RCC 7860 (cell line): Measurements from ENCODE around the gene DNAJC8.
A peak's percentile ranks its signal among the peaks of the same experiment; 100 is the strongest.

ENCODE experiments used
- DNase-seq: peaks from one replicate; pipeline ENCODE4 v3.0.0-alpha.2; 2015; ENCODE audit warnings: low spot score
- FAIRE-seq: peaks from 2 replicates; lab custom pipeline; 2012; peaks lifted over from hg19 to GRCh38; lab: Jason Lieb, UNC

Gene DNAJC8, protein sequence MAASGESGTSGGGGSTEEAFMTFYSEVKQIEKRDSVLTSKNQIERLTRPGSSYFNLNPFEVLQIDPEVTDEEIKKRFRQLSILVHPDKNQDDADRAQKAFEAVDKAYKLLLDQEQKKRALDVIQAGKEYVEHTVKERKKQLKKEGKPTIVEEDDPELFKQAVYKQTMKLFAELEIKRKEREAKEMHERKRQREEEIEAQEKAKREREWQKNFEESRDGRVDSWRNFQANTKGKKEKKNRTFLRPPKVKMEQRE

DNA sequence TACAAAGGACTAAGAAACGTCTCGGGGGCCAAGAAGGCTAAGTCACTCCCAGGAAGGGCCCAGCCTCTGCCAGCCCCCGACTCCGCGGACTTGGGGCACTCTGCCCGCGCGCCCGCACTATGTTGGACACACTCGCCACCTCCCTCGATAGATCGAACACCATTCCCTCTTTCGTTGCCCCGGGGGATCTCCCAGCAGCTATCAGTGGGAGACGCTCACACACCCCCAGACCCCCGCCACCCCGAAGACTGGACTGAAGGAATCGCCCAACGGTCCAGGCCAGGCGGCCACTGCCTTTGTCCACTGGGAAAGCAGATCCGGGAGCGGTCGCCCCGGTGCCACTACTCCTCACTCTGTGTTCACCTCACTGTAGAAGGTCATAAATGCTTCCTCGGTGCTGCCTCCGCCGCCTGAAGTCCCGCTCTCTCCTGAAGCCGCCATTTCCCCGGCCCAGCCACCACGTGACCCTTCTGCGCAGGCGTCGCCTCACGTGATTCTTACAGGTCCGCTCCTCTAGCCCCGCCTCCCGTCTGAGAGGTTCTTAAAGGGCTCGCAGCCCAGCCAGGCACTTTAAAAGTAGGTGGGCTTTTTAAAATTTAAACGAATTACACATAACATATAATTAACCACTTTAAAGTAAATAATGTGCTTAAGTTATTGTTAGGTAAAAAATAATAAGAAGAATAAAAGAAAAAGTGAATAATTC lies at the start of gene DNAJC8:
Gene DNAJC8 (minus strand): TSS at position 472 of the 706 bp plus-strand sequence. CDS start 31 bp downstream, at position 441.
- peak; percentile 73 for DNase-seq
- peak; percentile 77 for FAIRE-seq

DNA sequence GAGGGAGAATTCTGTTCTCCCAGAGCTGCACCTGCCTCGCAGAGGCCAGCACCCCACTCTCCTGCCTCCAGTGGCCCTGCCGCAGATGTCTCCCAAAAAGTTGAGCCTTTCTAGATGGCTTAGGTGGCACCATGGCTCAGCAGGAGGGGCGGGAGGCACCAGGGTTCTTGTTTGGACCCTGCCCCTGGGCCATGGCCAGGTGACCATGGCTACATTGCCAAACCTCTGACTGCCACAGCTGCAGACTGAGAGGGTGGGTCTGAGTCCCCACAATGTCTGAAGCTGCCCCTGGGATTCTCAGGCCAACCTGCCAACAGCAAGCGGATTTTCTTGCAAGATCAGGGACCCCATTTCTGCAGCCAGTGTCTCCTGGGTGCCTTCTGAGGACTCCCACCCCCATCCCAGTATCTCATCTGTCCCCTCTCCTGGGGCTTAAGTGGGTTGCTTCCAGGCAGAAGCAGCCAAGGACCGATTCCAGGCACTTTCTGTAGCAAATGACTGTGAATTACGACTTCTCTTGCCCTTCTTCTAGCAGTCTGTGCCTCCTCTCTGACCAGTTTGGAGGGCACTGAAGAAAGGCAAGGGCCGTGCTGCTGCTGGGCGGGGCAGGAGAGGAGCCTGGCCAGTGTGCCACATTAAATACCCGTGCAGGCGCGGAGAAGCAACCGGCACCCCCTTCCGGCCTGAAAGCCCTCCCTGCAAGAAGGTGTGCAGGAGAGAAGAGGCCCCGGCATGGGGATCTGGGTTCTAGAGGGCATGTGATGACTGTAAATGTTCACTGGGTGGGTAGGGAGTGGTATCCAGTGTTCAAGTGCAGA lies 49.0 kb upstream of the DNAJC8 start:
- DNase-seq (no peak), FAIRE-seq (no peak)

DNA sequence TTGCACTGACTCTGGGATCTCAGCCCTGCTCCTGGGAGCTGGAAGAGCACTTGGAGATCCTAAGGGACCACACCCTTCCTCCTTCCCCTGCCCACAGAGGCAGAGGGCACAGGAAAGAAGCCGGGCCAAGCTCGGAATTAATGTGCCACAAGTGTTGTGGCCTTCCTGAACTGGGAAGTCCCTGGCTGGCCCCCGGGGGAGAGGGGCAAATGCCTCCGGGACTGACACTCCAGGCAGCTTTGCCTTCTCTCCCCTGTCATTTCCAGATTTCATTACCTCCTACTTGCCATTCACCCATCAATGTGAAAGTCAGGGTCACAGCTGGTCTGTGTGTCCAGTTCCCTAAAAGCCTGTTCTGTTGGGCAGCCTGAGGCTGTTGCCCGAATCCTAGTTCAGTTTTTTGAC lies 48.1 kb upstream of the DNAJC8 start:
- DNase-seq, result no peak
- FAIRE-seq, result no peak

DNA sequence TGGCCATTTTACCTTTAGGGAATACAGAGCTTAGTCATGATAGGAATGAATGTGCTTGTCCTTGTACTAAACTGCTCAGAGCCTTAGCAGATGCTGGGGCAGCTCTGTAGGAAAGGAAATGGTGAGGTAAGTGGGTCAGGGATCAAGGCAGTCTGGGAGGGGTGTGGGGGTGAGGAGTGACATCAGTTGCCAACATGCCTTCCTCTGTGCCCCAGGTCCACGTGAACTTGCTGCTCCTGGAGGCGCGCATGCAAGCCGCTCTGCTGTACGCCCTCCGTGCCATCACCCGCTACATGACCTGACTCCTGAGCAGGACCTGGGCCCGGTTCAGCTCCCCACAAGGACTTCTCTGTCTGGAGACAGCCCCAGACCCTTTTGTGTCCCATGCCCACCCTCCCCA lies 47.7 kb upstream of the DNAJC8 start:
- FAIRE-seq, result no peak
- no peak for DNase-seq

DNA sequence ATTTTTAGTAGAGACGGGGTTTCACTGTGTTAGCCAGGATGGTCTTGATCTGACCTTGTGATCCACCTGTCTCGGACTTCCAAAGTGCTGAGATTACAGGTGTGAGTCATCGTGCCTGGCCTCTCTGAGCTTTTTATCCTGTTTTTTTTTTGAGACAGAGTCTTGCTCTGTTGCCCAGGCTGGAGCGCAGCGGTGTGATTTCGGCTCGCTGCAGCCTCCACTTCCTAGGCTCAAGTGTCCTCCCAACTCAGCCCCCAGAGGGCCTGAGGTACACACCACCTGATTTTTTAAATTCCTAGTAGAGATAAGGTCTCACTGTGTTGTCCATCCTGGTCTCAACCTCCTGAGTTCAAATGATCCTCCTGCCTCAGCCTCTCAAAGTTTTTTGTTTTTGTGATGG lies 46.9 kb upstream of the DNAJC8 start:
- FAIRE-seq (no peak), DNase-seq (no peak)

DNA sequence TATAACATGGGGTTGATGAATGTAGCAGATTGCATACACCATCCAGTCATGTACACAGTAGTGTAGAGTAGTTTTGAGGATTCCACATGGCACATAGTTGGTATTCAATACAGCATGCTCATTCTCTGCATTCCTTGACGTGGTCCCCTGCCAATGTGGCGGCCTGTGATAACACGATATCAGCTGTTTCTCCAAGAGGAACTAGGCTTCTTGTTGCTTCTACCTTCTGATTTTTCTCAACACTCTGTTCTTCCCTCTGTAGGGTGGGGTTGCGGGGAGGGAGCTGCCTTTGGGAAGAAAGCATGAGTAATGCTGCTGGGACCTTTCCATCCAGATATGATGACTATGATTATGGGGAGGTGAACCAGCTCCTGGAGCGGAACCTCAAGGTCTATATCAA lies 45.9 kb upstream of the DNAJC8 start:
- FAIRE-seq (no peak), DNase-seq (no peak)

DNA sequence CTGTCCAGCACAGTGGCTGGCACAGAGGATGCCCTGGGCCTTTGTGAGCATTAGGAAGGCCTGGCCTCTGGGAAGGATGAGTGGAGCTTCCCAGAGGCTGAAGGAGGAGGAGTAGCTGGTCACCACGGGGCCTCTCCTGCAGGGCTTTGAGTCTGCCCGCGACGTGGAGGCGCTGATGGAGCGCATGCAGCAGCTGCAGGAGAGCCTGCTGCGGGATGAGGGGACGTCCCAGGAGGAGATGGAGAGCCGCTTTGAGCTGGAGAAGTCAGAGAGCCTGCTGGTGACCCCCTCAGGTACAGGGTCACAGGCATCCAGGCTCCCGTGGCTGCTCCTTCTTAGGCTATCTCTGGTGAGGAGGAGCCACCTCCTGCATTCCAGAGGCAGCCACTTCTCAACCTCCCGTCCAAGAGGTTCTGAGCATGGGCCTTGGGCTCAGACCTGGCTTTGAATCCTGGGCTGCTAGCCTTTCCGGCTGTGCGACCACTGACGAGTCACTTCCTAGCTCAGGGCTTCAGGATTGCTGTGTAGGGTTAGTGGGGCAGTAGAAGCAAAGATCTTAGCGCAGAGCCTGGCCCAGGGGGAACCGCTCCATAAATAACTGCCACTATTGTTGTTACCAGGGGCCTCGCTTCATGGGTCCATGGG lies 40.5 kb upstream of the DNAJC8 start:
- peak; percentile 47 for DNase-seq
- FAIRE-seq, result no peak

DNA sequence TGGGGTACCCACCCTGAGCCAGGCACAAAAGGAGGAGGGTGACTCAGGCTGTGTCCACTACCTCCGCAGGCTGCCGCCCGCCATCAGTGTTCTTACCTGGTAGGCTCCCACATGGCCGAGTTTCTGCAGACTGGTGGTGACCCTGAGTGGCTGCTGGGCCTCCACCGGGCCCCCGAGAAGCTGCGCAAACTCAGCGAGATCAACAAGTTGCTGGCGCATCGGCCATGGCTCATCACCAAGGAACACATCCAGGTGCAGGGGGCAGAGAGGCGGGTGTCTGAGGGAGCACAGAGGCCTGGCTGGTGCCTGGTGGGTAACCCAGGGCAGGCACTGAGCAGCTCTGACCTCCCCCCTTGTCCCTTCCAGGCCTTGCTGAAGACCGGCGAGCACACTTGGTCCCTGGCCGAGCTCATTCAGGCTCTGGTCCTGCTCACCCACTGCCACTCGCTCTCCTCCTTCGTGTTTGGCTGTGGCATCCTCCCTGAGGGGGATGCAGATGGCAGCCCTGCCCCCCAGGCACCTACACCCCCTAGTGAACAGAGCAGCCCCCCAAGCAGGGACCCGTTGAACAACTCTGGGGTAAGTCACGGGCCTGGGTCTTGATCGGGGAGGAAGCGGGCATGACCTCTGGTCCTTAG lies 39.5 kb upstream of the DNAJC8 start:
- no peak for FAIRE-seq
- no peak for DNase-seq

DNA sequence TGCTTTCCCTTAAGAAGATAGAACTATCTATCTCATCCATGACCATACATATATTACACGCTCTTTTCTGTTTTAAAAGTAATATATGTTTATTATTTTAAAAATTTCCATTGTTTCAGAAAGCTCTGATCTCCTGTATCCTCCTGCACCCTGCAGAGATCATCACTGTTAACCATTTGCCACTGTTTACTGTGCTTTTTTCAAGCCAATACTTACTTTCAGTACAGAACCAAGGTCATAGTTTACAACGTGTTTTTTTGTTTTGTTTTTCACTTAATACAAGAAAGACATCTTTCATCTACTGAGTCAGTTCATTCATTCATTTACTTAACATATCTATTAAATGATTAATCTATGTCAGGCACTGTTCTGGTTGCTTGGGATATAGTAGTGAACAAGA lies 36.7 kb upstream of the DNAJC8 start:
- DNase-seq (no peak), FAIRE-seq (no peak)

DNA sequence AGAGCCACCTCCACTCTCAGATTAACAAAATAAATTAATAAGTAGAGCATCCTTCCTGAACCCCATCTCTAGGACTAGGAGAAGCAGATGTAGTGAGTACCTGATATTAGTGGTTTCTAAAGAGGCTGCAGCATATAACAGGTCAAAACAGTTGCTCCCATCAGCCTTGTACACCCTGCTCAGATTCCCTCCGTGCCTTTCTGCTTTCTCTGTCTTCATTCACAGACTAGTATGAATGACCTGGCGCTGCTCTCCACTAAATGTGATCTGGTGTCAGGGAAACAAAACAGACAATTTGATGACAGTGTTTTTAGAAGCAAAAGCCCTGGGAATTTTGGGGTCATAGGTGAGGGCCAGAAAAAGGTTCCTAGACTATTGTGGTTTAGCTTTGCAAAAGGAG lies 34.8 kb upstream of the DNAJC8 start:
- no peak for FAIRE-seq
- DNase-seq, result no peak

DNA sequence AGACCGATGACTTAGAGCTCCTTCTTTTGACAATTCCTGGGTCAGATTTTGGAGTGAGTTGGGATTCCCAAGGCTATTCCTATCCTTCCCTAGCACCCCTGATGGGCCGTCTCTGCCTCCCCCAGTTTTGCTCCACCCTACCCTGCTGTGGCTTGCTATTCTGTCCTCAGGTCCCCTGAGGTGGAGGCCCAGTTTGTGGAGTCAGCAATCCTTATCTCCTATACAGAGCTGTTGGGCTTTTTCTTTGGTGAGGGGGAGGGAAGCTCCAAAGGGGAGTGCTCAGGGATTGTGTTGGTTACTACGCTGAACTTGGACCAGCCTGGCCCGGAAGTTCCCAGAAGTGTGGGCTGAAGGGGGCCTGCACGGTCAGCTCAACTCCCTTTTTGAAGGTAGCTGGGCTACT lies 34.1 kb upstream of the DNAJC8 start:
- no peak for DNase-seq
- FAIRE-seq, result no peak

DNA sequence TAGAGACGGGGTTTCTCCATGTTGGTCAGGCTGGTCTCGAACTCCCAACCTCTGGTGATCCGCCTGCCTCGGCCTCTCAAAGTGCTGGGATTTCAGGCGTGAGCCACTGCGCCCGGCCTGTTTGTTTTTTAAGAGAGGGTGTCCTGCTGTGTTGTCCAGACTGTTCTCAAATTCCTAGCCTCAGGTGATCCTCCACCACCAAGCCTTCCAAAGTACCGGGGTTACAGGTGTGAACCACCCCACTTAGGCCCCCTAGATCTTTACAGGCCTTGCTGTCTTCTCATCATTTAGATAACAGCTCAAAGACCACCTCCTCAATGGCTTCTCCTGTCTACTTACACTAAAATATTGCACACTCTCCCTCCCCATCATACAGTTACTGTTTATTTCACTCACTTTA lies 32.7 kb upstream of the DNAJC8 start:
- DNase-seq (no peak), FAIRE-seq (no peak)

DNA sequence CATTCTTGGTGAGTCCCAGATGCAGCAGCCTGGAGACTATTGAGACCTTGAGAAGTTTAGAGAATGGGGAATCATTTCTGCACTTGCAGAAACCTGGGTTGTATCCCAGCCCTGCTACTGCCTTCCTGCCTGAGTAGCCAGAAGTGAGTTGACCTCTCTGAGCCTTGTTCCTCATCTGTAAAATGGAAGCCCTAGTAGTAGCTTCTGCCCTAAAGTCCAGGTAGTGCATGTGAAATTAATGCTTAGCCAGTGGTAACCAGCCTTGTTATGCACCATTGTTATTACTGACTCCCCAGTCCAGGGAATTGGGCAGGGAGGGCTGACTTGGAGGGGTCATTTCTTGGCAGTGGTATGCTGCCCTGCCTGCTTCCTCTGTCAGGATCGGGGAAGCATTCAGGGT lies 32.1 kb upstream of the DNAJC8 start:
- no peak for FAIRE-seq

DNA sequence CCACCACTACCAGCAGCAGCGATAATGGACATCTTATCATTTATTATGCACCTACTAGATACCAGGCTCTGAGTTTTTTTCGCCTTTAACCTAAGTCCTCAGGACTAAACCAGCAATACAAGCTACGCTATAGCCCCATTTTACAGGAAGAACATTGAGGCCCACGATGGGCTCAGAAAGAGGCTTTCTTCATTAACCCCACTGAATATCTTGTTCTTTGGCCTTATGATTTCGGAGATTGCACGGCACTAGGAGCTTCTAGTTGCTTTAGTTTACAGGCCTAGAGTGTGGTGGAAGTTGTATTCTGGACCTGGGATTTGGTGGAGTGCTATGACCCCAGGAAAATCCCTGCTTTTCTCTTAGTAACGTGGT lies 28.0 kb upstream of the DNAJC8 start:
- DNase-seq (no peak), FAIRE-seq (no peak)

More for the DNA sequence above, 32.1 kb upstream of the DNAJC8 start:
- no peak for DNase-seq

DNA sequence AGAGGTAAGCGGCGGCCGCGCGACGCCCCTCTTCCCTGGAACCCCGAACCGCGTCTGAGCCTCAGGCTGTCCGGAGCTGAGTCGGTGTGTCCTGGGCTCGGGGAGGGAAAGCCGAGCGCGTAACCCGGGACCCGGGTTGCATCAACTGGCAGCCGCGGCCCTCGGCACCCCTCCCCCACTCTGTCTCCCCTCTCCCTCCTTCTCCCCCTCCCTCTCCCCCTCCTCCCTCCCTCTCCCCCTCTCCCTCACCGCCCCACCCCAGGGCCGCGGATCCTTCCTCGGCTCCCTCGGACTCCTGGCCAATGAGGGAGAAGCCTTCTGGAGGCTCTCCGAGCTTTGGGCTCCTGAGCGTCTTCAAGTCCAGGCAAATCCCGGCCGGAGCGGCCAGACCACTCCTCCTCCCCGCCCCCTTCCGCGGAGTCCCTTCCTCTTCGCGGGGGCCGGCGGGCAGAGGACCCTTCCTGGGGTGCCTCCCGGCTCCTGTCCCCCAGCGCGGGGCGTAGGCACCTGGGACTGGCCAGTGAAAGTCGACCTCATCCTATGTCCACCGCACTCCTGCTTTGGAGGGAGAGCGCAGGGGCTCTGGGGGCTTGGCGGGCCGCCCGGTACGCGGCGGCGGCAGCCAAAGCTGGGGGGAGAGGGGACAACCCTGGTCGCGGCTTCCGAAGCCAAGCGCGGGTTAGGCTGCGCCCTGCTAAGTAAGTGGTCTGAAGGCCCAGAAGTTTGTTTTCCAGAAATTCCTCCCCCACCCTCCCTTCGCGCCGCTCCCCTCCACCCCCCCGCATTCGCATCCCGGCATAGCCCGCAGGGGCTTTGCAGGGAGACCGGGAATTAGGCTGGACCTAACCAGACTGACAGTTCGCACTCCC lies 27.3 kb upstream of the DNAJC8 start:
- FAIRE-seq (no peak), DNase-seq (peak; percentile 40)

DNA sequence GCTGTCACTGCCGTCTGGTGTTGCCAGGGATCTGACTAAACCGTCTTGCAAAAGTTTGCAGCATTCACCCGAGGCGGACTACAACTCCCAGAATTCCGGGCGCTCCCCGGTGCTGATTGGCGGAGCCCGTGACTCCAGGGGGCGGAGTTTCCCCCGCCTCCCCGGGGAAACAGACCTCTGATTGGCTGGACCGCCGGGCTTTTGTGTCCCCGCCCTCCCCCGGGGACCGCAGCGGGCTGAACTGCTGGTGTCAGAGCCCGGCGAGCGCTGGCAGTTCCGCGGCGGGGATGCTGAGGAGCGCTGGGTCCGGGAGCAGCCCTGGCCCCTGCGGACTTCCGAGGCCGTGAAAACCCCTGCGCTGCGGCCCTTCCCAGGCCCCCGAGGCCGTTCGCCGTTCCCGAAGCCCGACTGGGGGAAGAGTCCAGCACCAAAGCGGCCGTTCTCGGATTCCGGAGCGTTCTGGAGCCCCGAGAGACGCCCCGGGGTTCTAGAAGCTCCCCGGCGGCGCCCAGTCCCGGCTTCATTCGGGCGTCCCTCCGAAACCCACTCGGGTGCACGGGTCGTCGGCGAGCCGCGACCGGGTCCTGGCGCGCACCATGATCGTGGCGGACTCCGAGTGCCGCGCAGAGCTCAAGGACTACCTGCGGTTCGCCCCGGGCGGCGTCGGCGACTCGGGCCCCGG lies 26.6 kb upstream of the DNAJC8 start, which contains the start of gene SESN2:
Gene SESN2 (plus strand): TSS at position 267 of the 682 bp plus-strand sequence. CDS start 330 bp downstream, at position 597.
- DNase-seq (peak; percentile 97), FAIRE-seq (peak; percentile 94)

DNA sequence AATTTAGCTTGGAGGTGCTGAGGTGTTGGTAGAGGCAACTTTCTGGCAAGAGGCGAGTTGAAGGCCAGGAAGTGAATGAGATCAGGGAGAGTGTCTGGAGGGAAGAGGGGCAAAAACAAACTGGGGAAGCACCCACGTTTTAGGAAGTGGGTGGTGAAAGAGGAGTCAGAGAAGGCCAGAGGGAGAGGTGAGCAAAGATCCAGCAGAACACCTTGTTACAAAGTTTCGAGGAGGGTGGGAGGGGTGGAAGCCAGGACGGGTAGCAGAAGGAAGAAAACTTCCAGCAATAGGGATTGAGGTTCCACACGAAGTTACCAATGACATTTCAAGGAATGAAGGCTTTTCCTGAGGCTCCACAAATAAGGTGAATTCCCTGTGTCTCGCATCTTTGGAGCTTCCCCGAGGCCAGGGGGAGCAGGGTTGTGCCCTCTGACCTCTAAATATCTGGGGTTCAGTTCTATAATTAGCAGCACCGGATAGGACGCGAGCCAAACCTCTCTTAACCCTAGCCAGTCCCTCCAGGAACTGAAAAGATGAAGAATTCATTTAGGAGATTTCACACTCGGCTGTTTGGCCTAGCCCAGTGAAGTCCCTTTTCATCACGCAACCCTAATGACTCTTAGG lies 25.9 kb upstream of the DNAJC8 start:
- DNase-seq (no peak), FAIRE-seq (no peak)

DNA sequence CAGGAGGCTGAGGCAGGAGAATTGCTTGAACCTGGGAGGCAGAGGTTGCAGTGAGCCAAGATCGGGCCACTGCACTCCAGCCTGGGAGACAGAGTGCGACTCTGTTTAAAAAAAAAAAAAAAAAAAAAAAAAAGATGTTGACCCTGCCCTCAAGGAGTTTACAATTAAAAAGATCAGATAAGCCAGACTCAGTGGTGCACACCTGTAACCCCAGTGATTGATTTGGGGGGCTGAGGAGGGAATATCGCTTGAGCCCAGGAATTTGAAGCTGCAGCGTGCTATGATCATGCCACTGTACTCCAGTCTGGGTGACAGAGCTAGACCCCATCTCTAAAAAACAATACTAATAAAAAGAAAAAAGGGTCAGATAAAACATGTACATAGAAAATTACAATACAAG lies 24.9 kb upstream of the DNAJC8 start:
- DNase-seq (no peak), FAIRE-seq (no peak)
